BJ (cell line): Measurements from ENCODE around the gene MT2A. TPM values are rescaled to one million over a fixed set of nuclear protein-coding genes. Genes with fewer than 3 reads are reported as not detected.

Experiments
- CTCF ChIA-PET: fragments of 350-600 bp; formaldehyde crosslinking; extraction: SDS; loops from one replicate; lab custom pipeline; 2021; ENCODE audit warnings: antibody characterized with exemption, inconsistent platforms; lab: Yijun Ruan, JAX
- POLR2A ChIA-PET: fragments of 300-600 bp; sonication (Branson Sonifier 250); formaldehyde crosslinking; extraction: SDS; loops from one replicate; lab custom pipeline; 2021; ENCODE audit warnings: antibody characterized with exemption; lab: Charles Lee
- DNase-seq: peaks from one replicate; pipeline ENCODE4 v3.0.0-alpha.2; 2011; ENCODE audit warnings: low read depth
- H3K27me3 ChIP-seq: 2 replicates; pipeline ENCODE4 v1.6.0; 2011; ENCODE audit warnings: low read length; ENCODE audit not compliant: control insufficient read depth, insufficient read depth
- H3K36me3 ChIP-seq: 2 replicates; pipeline ENCODE4 v1.5.1; 2011; ENCODE audit warnings: low read length; ENCODE audit not compliant: control insufficient read depth, insufficient read depth
- H3K4me3 ChIP-seq: 2 replicates; pipeline ENCODE4 v1.5.1; 2011; ENCODE audit warnings: low read depth, mild to moderate bottlenecking, control low read depth, low read length
- polyA plus RNA-seq: library from polyadenylated mRNA; depleted of rRNA; stranded (reverse); fragments of >200 nt; gene quantifications from 2 replicates; pipeline ENCODE4 v1.2.3, GENCODE V29; 2011
- TF ChIP-seq, protein P1 (sequence below): IDR thresholded peaks from 2 replicates; pipeline ENCODE4 v1.5.1; 2011; ENCODE audit warnings: low read depth, mild to moderate bottlenecking, control low read depth, inconsistent platforms, low read length, moderate library complexity; ENCODE audit not compliant: insufficient read depth

Gene MT2A
- polyA plus RNA-seq, 1 experiment: 167 TPM

DNA sequence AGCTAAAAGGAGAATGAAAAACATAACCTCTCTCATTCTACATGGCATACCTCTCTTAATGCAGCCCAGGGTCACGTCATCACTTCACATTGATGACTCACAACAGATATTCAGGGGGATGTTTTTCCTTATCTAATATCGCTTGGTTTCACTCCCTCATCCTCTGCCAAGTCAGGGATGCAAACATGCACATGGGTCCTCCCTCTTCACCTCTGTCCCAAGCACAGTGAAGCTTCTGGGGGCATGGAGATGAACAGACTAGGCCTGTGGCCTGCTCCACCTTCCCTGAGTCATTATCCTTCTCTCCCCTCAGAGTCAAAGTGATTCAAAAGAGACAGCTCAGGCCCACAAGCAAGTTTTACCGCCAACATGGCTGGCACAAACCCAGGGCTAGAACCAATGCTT, 2.3 kb upstream of the MT2A start:
- POLR2A ChIA-PET: interaction anchor here (0.9 kb wide), 2 partner anchors 12 to 21 kb away, joined by 3 to 4 read pairs; no protein-coding TSS in a partner anchor
- H3K4me3 ChIP-seq: no peak overlapping the region
- no peak for DNase-seq
- no peaks in the 10 kb centered on the region; the same call in 1 of the 2 replicates for H3K27me3 ChIP-seq
- CTCF ChIA-PET: interaction anchor here (1.2 to 7.8 kb wide), 7 partner anchors 17 to 96 kb away, joined by 3 to 100 read pairs (median 4); partner anchors contain the start of gene MT1E
- TF ChIP-seq, protein P1, sequence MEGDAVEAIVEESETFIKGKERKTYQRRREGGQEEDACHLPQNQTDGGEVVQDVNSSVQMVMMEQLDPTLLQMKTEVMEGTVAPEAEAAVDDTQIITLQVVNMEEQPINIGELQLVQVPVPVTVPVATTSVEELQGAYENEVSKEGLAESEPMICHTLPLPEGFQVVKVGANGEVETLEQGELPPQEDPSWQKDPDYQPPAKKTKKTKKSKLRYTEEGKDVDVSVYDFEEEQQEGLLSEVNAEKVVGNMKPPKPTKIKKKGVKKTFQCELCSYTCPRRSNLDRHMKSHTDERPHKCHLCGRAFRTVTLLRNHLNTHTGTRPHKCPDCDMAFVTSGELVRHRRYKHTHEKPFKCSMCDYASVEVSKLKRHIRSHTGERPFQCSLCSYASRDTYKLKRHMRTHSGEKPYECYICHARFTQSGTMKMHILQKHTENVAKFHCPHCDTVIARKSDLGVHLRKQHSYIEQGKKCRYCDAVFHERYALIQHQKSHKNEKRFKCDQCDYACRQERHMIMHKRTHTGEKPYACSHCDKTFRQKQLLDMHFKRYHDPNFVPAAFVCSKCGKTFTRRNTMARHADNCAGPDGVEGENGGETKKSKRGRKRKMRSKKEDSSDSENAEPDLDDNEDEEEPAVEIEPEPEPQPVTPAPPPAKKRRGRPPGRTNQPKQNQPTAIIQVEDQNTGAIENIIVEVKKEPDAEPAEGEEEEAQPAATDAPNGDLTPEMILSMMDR: no peak
- H3K36me3 ChIP-seq: no peaks in the 10 kb centered on the region

DNA sequence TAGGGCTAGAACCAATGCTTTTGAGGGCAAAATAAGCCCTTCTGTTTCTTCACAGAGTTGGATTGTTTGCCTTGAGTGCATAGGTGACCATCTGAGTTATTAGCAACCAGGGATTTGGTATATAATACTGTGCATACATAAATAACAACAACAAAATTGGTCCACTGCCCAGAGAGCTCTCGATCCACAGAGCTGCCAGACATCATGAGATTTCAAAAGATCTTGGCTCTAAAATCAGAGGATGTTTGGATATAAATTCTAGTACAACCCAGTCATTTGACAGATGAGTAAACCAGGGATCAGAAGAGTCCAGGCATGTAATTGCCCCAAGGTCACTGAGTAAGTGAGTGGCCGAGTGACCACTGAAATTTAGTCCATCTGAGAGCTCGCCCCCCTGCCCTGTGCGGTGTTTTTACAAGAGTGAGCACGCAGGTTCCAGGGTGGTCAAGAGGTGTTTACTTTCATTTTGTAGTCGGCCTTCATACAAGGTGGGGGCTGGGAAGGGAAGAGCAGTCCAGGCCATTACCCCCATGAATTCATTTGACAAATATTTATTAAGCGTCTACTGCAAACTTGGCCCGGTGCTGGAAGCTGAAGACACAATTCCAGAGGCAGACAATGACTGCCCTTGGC, 1.8 kb upstream of the MT2A start:
- TF ChIP-seq, protein P1: no peak
- no peaks in the 10 kb centered on the region for H3K27me3 ChIP-seq
- H3K36me3 ChIP-seq: no peaks in the 10 kb centered on the region
- ChIA-PET CTCF (interaction anchor here (1.1 to 7.8 kb wide), 6 partner anchors 17 to 96 kb away, joined by 3 to 100 read pairs (median 12); partner anchors contain the start of gene MT1E), POLR2A (interaction anchor here (0.9 to 1.0 kb wide), 3 partner anchors 12 to 21 kb away, joined by 3 to 9 read pairs (median 4); partner anchors contain the start of gene MT1E)
- peak; percentile 76 for DNase-seq
- H3K4me3 ChIP-seq: peak overlapping the region; percentile 8

DNA sequence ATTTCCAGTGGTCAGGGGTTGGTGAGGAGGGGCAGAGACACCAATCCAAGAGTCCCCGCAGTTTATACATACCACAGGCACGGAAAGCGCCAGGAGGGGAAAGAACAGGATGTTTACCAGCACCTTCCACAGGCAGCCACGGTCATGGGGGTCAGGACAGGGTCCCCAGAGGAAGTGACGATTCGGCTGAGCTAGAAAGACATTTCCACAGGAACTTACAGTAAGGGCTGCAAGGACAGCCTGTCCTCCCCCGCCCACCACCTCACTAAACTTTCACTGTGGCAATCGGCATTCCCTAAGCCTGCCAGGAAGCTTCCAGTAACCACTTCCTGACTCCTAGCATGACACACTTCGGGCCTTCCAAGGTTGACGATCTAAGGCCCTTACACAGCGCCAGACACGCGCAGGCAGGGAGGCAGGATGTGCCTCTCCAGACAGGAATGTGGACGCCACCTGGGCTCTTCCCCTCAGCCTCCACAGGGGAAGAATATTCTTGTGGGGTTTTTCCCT, 1.2 kb upstream of the MT2A start:
- H3K36me3 ChIP-seq: no peaks in the 10 kb centered on the region
- H3K27me3 ChIP-seq: no peaks in the 10 kb centered on the region
- H3K4me3 ChIP-seq: peak overlapping the region; percentile 8
- CTCF ChIA-PET: interaction anchor here (1.1 to 7.8 kb wide), 5 partner anchors 16 to 95 kb away, joined by 3 to 100 read pairs (median 3); partner anchors contain the start of gene MT1E
- peak; percentile 96 for DNase-seq
- TF ChIP-seq, protein P1: no peak
- POLR2A ChIA-PET: interaction anchor here (0.9 to 1.0 kb wide), 2 partner anchors 11 to 19 kb away, joined by 4 to 9 read pairs; partner anchors contain the start of gene MT1E

DNA sequence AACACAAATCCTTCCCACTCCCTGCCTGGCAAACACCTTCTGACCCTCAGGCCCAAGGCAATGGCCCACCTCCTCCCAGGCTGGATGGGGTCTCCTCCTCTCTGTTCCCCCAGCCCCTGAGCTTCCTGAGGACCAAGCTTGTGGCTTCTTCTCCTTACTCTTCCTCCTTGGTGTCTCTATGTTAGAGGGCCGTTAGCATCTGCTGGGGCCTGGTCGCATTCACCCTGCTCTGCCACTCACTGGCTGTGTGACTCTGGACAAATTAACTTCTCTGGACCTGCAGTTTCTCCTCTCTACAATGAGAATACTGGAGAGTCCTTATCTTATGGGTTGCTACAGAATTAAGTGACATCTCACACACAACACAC, 725 bp upstream of the MT2A start:
- Histone ChIP-seq H3K36me3 (no peaks in the 10 kb centered on the region), H3K4me3 (peak overlapping the region; percentile 38), H3K27me3 (no peaks in the 10 kb centered on the region)
- POLR2A ChIA-PET: interaction anchor here (1.0 kb wide), 1 partner anchor 18 kb away, joined by 9 read pairs; the partner anchor contains the start of gene MT1E
- TF ChIP-seq, protein P1: no peak
- no peak for DNase-seq
- CTCF ChIA-PET: interaction anchor here (1.1 to 7.8 kb wide), 2 partner anchors 23 to 95 kb away, joined by 3 to 100 read pairs; no protein-coding TSS in a partner anchor
